Activated CD4-positive, alpha-beta T cell treated with anti-CD3 and anti-CD28 coated beads for 48 hours (primary cell): ENCODE measurements around the gene KIF5C.

Experiments used
- DNase-seq: peaks from one replicate; pipeline ENCODE4 v3.0.0-alpha.2; 2020

KIF5C gene

GRCh38 chr2:149021271-149021719, 146.3 kb downstream of the KIF5C start:
- no peak for DNase-seq

- no peak for DNase-seq
Observed at GRCh38 chr2:149021761-149022160, 146.7 kb downstream of the KIF5C start.

GRCh38 chr2:149023091-149023490, 148.1 kb downstream of the KIF5C start:
- DNase-seq: no peak

GRCh38 chr2:149027590-149028250, 152.7 kb downstream of the KIF5C start:
- DNase-seq: no peak

GRCh38 chr2:149028377-149028776, 153.3 kb downstream of the KIF5C start:
- DNase-seq: no peak

- DNase-seq: no peak
Observed at GRCh38 chr2:149028891-149029290, 153.9 kb downstream of the KIF5C start.

GRCh38 chr2:149029307-149029965, 154.4 kb downstream of the KIF5C start:
- no peak for DNase-seq

- DNase-seq: no peak
Observed at GRCh38 chr2:149031396-149031795, 156.4 kb downstream of the KIF5C start.

- no peak for DNase-seq
Observed at GRCh38 chr2:149033716-149034115, 158.7 kb downstream of the KIF5C start.

- no peak for DNase-seq
Observed at GRCh38 chr2:149034406-149034805, 159.4 kb downstream of the KIF5C start.

- DNase-seq: no peak
Observed at GRCh38 chr2:149036507-149037293, 161.7 kb downstream of the KIF5C start.

- no peak for DNase-seq
Observed at GRCh38 chr2:149037851-149038250, 162.8 kb downstream of the KIF5C start.

GRCh38 chr2:149038442-149039212, 163.6 kb downstream of the KIF5C start, which contains the start of gene LYPD6B:
Gene LYPD6B (plus strand): TSS chr2:149038699. CDS start chr2:149130949, 92,250 bp downstream.
- no peak for DNase-seq

- DNase-seq: no peak
Observed at GRCh38 chr2:149039213-149039724, 164.2 kb downstream of the KIF5C start.

GRCh38 chr2:149040451-149040850, 165.4 kb downstream of the KIF5C start:
- peak; percentile 76 for DNase-seq

GRCh38 chr2:149041482-149041881, 166.5 kb downstream of the KIF5C start:
- no peak for DNase-seq

GRCh38 chr2:149042881-149043280, 167.9 kb downstream of the KIF5C start:
- no peak for DNase-seq

GRCh38 chr2:149044500-149044899, 169.5 kb downstream of the KIF5C start:
- no peak for DNase-seq

- DNase-seq: no peak
Observed at GRCh38 chr2:149047118-149047517, 172.1 kb downstream of the KIF5C start.

GRCh38 chr2:149049142-149049541, 174.1 kb downstream of the KIF5C start:
- DNase-seq: no peak

- no peak for DNase-seq
Observed at GRCh38 chr2:149050188-149050587, 175.2 kb downstream of the KIF5C start.

GRCh38 chr2:149055751-149056150, 180.7 kb downstream of the KIF5C start:
- no peak for DNase-seq
